Measurements from ENCODE around the gene ACTG1. TPM values are rescaled to one million over a fixed set of nuclear protein-coding genes. Genes with fewer than 3 reads are reported as not detected.

ACTG1 gene
- total RNA-seq, 2 donors from 2014 or later = 4,461 to 5,616 TPM

DNA sequence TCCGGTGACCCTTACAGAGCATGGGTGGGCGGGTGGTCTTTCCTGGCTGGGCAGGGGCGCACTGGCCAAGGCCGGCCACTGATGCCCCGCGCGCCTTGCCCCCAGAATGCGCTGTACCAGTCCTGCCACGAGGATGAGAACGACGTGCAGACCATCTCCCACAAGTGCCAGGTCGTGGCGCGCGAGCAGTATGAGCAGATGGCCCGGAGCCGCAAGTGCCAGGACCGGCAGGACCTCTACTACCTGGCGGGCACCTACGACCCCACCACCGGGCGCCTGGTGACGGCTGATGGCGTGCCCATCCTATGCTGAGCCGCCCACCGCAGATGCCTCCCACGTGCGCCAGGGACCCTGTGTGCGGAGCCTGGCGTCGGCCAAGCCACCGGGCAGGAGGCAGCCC, 49.1 kb downstream of the ACTG1 start:
- H3K27ac Mint-ChIP-seq = no peak overlapping the region
- H3K27ac ChIP-seq (ENCODE audit: low read depth, low read length) = no peak overlapping the region
- WGBS, 2 experiments (ENCODE audit: insufficient coverage in 1 of 2, insufficient read length in 1 of 2) = 94 to 96% methylated on average over 28 to 32 of the region's 32 CpGs

DNA sequence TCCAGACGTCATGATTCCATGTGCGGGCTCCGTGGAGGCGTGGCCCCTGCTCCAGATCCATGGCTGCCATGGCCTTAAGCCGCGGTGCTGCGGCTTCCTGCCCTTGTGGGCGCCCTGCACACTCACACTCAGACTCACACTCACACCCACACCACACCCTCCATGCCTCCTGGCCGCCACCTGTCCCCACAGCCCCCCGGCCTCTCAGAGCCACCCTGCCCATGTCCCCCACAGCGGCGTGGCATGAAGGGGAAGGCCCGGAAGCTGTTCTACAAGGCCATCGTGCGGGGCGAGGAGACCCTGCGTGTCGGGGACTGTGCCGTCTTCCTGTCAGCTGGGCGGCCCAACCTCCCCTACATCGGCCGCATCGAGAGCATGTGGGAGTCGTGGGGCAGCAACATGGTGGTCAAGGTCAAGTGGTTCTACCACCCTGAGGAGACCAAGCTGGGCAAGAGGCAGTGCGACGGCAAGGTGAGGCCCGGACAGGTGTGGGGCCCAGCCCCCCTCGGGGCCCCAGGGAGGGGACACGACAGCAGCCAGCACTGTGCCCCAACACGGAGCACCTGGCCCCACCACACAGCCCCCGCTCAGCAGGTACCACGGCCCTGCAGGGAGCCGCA, 50.0 kb downstream of the ACTG1 start:
- H3K27me3 ChIP-seq (ENCODE audit: control insufficient read depth, insufficient read depth, low read length, poor library complexity, severe bottlenecking) = no peaks in the 10 kb centered on the region
- H3K4me1 ChIP-seq (ENCODE audit: control insufficient read depth, insufficient read depth, low read length) = no peaks in the 10 kb centered on the region
- H3K36me3 ChIP-seq (ENCODE audit: control insufficient read depth, insufficient read depth, low read length) = no peaks in the 10 kb centered on the region
- H3K27ac ChIP-seq (ENCODE audit: low read depth, low read length) = no peak overlapping the region
- no peak for DNase-seq
- no peaks in the 10 kb centered on the region for H3K4me1 Mint-ChIP-seq
- H3K9ac ChIP-seq (ENCODE audit: extremely low read depth, low read length, poor library complexity, severe bottlenecking) = no peak overlapping the region
- TF ChIP-seq, protein P1, sequence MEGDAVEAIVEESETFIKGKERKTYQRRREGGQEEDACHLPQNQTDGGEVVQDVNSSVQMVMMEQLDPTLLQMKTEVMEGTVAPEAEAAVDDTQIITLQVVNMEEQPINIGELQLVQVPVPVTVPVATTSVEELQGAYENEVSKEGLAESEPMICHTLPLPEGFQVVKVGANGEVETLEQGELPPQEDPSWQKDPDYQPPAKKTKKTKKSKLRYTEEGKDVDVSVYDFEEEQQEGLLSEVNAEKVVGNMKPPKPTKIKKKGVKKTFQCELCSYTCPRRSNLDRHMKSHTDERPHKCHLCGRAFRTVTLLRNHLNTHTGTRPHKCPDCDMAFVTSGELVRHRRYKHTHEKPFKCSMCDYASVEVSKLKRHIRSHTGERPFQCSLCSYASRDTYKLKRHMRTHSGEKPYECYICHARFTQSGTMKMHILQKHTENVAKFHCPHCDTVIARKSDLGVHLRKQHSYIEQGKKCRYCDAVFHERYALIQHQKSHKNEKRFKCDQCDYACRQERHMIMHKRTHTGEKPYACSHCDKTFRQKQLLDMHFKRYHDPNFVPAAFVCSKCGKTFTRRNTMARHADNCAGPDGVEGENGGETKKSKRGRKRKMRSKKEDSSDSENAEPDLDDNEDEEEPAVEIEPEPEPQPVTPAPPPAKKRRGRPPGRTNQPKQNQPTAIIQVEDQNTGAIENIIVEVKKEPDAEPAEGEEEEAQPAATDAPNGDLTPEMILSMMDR (conservative IDR thresholded peaks at IDR 0.05) = no peak
- WGBS, 2 experiments (ENCODE audit: insufficient coverage in 1 of 2, insufficient read length in 1 of 2) = 95 to 98% methylated on average over 24 to 33 of the region's 33 CpGs
- no peak overlapping the region for H3K4me3 Mint-ChIP-seq
- H3K27ac Mint-ChIP-seq = no peak overlapping the region
- no peaks in the 10 kb centered on the region for H3K27me3 Mint-ChIP-seq (ENCODE audit: insufficient read depth)
- peaks cover 18% of the 10 kb centered on the region for H3K36me3 Mint-ChIP-seq (ENCODE audit: low read depth)
- H3K4me3 ChIP-seq (ENCODE audit: low read length) = no peak overlapping the region
- H3K9me3 Mint-ChIP-seq = no peaks in the 10 kb centered on the region
- no peaks in the 10 kb centered on the region for H3K9me3 ChIP-seq (ENCODE audit: control insufficient read depth, low read length)

More for the DNA sequence above, 49.1 kb downstream of the ACTG1 start:
- Mint-ChIP-seq H3K4me1 (no peaks in the 10 kb centered on the region), H3K9me3 (no peaks in the 10 kb centered on the region), H3K4me3 (no peak overlapping the region), H3K36me3 (ENCODE audit: low read depth) (peaks cover 18% of the 10 kb centered on the region), H3K27me3 (ENCODE audit: insufficient read depth) (no peaks in the 10 kb centered on the region)
- Histone ChIP-seq H3K9ac (ENCODE audit: extremely low read depth, low read length, poor library complexity, severe bottlenecking) (no peak overlapping the region), H3K9me3 (ENCODE audit: control insufficient read depth, low read length) (no peaks in the 10 kb centered on the region), H3K27me3 (ENCODE audit: control insufficient read depth, insufficient read depth, low read length, poor library complexity, severe bottlenecking) (no peaks in the 10 kb centered on the region), H3K36me3 (ENCODE audit: control insufficient read depth, insufficient read depth, low read length) (no peaks in the 10 kb centered on the region), H3K4me3 (ENCODE audit: low read length) (no peak overlapping the region), H3K4me1 (ENCODE audit: control insufficient read depth, insufficient read depth, low read length) (no peaks in the 10 kb centered on the region)
- DNase-seq = no peak
- TF ChIP-seq, protein P1 (conservative IDR thresholded peaks at IDR 0.05) = no peak

DNA sequence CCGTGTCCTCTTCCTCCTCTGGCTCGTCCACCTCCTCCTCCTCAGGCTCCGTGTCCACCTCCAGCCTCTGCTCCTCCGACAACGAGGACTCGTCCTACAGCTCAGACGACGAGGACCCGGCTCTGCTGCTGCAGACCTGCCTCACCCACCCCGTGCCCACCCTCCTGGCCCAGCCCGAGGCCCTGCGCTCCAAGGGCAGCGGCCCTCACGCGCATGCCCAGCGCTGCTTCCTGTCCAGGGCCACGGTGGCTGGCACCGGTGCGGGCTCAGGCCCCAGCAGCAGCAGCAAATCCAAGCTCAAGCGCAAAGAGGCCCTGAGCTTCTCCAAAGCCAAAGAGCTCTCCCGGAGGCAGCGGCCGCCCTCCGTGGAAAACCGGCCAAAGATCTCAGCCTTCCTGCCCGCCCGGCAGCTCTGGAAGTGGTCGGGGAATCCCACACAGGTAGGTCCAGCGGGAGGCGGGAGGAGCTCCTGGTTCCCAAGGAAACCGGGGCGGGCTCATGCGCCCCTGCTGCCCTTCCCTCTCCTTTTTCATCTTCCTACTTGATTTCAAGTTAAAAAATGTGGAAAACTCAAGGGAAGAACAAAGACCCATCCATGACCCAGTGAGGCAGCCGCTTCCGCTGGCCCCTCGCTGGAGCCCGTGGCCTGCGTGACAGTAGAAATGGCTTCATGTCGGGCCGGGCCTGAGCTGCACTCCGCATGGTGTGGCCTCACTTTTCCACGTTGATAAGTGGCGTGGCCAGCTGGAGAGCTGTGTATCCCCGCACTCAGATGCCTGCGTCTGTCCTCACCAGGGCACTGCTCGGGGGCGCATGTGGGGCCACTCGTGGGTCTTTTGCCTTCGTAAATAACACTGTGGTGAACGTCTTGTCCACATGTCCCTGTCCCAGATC, 50.7 kb downstream of the ACTG1 start:
- Mint-ChIP-seq H3K27me3 (ENCODE audit: insufficient read depth) (no peaks in the 10 kb centered on the region), H3K9me3 (no peaks in the 10 kb centered on the region), H3K4me1 (no peaks in the 10 kb centered on the region), H3K4me3 (no peak overlapping the region), H3K27ac (no peak overlapping the region), H3K36me3 (ENCODE audit: low read depth) (peaks cover 21% of the 10 kb centered on the region)
- TF ChIP-seq, protein P1 (conservative IDR thresholded peaks at IDR 0.05) = no peak
- Histone ChIP-seq H3K27me3 (ENCODE audit: control insufficient read depth, insufficient read depth, low read length, poor library complexity, severe bottlenecking) (no peaks in the 10 kb centered on the region), H3K36me3 (ENCODE audit: control insufficient read depth, insufficient read depth, low read length) (no peaks in the 10 kb centered on the region), H3K4me3 (ENCODE audit: low read length) (no peak overlapping the region), H3K27ac (ENCODE audit: low read depth, low read length) (no peak overlapping the region), H3K9ac (ENCODE audit: extremely low read depth, low read length, poor library complexity, severe bottlenecking) (no peak overlapping the region), H3K4me1 (ENCODE audit: control insufficient read depth, insufficient read depth, low read length) (no peaks in the 10 kb centered on the region), H3K9me3 (ENCODE audit: control insufficient read depth, low read length) (no peaks in the 10 kb centered on the region)
- no peak for DNase-seq
- 93 to 96% methylated on average over 41 to 50 of the region's 50 CpGs for WGBS, 2 experiments (ENCODE audit: insufficient coverage in 1 of 2, insufficient read length in 1 of 2)
